Measurements from ENCODE around the gene AUTS2.

AUTS2 gene

DNA sequence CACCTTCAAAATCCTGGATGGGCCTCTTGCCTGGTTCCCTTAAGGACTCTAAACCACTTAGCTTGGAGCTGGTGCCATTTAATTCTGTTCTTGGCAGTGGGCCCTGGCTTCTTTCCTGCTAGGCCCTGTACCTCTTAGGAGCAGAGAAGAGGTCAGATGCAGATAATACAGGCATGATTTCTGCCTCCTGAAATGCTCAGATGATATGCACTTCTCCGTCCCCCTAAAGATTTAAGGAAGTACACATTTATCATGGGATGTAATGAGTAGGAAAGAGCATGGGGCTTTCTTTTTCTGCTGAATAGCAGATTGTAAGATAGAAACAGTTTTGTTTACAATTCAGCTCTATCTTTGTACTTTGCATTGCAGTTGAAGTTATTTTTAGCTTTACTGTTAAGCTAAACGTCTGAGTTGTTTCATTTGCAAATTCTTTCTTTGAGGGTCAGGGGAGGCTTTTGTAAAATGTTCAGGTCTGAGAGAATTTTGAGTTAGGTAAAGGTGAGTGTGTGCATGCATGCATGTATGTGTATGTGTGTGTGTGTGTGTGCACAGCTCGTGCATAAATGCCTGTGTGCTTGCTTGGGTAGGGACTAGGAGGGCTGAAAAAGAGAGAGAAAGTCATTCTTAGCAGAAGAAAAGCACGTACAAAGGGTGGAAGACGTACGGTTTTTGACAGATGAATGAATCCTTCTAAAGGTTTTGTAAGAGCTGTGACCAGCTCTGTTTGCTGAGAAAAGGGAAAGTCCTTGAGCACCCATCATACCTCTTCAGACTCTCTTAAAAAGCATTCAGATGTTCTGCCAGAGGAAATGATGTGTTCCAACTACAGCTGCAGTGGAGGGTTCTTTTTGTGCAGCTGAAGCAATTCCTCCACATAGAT lies 364.2 kb downstream of the AUTS2 start:
- DNase-seq, result no peak
- in situ Hi-C loops (cut with MboI; ENCODE audit: low pct_unique_long_range_greater_than_20kb, low sequenced_read_pairs), result no loop called here

DNA sequence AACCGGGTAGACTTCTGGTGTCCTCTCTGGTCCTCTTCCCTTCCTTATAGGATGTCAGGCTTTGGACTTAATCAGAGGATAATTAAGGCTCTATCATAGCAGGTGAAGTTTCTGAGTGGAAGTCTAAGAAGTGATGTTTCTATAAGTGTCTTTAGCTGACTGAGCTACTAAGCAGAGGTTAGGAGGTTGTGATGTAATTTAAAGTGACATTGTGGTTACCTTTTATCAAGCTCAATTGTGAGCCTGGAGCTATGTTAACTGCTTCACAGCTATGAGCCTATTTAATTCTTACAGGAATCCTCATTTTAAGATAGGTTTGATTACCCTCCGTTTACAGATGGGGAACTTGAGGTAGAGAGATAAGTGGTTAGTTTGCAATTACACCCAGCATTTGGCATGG lies 365.1 kb downstream of the AUTS2 start:
- in situ Hi-C loops (cut with MboI; ENCODE audit: low pct_unique_long_range_greater_than_20kb, low sequenced_read_pairs), result no loop called here
- DNase-seq, result no peak

DNA sequence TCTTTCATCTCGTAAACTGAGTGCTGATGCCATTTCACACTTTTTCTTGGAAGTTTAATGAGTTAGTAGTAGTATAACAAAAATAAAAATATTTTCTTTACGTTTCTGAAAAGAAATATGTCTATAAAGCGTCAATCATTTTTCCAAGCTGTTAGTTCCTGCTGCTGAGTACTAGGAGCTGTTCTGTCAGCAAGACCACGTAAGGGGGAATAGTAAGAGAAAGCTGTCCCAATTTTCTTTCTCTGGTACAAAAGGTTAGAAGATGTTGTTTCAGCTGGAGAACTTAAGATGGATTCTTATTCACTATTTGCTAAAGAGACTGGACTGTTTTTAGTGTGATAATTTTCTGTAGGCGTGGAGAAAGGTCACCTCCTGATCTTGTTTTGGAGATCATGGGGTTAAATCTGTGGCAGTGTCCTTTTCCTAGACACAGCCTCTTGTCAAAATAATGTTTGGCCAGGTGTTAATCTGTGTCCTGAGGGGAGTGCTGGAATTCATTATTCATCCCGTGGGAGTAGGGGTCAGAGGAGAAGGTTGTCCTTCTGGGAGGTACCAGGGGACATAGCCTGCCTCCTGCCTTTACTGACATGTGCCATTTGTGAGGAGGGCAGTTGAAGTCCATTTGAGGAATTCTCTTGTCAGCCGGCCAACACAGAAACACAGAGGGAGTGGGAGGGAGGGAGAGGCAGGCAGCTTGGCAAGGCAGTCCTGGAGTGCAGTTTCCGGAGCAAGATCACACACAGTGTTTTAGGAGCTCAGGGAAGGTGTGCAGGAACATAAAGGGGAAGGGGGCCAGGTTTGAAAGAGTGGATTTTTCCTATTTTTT lies 368.7 kb downstream of the AUTS2 start:
- in situ Hi-C loops (cut with MboI; ENCODE audit: low pct_unique_long_range_greater_than_20kb, low sequenced_read_pairs), result no loop called here
- DNase-seq, result no peak

DNA sequence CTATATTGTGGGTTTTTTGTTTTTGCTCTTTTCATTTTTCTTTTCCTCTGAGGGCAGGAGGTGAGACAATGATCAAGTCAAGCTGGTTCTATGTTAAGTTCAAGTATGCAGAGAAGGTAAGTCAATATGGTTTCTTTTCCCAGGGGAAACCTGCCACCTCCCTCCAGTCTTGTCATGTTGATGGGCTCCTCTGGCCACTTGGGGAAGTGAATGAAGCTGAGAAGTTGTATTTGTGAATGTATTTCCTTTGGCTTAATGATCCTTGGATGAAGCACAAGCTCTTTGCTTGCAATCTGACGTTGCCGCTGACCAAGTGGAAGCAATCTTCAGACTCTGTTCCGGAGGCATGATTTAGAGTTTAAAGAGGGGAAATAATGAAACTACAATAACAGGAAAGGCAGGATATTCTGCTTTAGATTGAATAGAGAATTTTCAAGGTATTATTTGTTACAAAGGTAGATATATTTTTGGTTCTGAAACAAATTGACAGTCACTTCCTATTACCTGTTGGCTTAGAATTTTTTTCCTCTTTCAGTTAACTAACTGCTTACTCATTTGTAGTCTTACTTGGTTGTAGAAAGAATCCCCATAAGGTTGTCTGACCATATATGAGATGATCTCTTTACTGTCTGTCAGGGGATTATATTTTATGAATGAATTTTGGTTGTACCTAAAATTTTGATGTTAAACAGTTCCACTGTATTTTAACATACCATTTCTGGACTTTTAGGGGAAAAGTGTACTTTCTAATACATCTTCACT lies 369.6 kb downstream of the AUTS2 start:
- in situ Hi-C loops (cut with MboI; ENCODE audit: low pct_unique_long_range_greater_than_20kb, low sequenced_read_pairs), result no loop called here
- DNase-seq, result no peak

DNA sequence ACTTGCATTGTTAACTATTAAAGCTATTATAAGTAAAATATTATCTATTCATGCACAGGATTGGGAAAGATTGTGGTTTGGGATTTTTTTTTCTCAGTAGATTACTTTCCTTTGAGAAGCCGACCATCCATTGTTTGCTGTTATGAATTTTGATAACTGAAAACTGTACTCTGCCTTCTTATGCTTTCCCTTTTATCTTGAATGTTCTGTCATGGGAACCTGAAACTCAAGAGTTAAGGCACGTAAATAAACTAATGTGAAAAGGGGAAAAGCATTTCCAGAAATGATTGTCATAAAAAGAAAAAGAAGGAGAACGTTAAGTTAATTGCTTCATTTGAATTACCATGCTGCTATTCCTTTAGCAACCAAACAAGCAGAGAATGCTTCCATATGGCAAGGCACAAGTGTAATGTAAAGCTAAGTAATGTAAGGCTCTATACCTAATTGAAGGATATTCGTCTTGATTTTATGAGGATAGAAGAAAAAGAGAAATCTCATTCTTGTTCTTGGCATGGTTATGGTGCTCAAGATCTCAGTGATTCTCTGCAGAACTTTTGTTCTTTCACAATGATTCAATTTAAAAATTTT lies 370.8 kb downstream of the AUTS2 start:
- DNase-seq, result no peak
- in situ Hi-C loops (cut with MboI; ENCODE audit: low pct_unique_long_range_greater_than_20kb, low sequenced_read_pairs), result no loop called here

DNA sequence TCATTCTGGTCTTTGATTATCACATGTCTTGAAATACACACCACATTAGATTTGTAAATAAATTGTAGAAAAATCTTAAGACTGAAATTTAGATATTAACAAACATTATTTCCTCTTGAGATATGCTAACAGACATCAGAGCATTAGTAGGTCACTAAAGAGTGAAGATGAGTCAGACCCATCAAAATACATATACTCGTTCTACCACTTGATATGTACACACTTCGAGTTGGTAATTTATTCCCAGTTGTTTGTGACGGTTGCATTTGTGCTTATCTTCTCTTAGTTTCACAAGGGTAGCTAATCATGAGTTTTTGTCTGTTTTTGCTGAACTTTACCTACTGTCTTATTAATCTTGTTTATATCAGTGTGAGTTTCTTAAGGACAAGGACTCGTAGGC lies 383.4 kb downstream of the AUTS2 start:
- in situ Hi-C loops (cut with MboI; ENCODE audit: low pct_unique_long_range_greater_than_20kb, low sequenced_read_pairs), result no loop called here
- no peak for DNase-seq

- no peak for DNase-seq
- in situ Hi-C loops (cut with MboI; ENCODE audit: low pct_unique_long_range_greater_than_20kb, low sequenced_read_pairs), result no loop called here
Measured at GRCh38 chr7:69982197-69982596, 383.9 kb downstream of the AUTS2 start.

DNA sequence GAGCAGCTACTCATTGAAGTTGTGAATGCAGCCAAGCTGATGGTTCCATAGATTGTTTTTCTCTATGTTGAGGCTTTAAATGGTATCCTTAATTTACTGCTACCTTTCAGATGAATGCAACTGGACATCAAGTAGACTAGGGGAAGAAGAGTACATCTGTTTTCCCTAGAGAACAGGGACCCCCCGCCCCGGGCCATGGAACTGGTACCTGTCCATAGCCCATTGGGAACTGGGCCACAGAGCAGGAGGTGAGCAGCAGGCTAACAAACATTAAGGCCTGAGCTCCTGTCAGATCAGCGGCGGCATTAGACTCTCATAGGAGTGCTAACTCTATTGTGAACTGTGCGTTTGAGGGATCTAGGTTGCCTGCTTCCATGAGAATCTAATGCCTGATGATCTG lies 391.3 kb downstream of the AUTS2 start:
- no peak for DNase-seq
- in situ Hi-C loops (cut with MboI; ENCODE audit: low pct_unique_long_range_greater_than_20kb, low sequenced_read_pairs), result no loop called here

- DNase-seq, result no peak
- in situ Hi-C loops (cut with MboI; ENCODE audit: low pct_unique_long_range_greater_than_20kb, low sequenced_read_pairs), result no loop called here
Measured at GRCh38 chr7:69992938-69993337, 394.7 kb downstream of the AUTS2 start.

- in situ Hi-C loops (cut with MboI; ENCODE audit: low pct_unique_long_range_greater_than_20kb, low sequenced_read_pairs), result no loop called here
- no peak for DNase-seq
Measured at GRCh38 chr7:69994218-69994617, 395.9 kb downstream of the AUTS2 start.

DNA sequence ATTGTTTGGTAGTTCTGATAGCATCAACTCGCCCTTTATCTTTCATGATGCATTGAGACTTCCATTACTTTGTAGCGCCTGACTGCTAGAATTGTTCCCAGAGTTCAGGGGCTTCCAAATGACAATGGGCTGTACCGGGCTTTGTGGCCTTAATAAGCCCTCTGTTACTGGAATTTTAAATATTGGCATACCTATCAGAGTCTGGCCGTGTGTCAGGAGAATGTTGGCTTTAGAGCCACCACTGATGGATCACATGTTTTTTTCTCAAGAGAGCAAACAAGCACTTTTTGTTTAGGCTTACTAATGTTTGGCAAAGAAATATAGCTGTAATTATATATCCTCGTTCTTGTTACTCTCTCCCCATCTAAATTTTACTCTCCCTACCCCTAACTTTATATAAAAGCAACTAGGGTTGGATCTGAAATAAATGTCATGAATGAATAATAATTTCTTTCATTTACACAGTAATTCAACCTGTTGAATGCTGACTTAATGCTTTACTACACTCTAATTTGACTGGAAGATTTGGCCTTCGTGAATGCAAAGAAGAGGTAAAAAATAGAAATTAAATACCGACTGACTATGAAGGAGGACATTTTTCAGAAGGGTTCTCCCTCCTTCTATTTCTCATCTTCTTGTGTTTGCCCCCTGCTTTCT lies 396.7 kb downstream of the AUTS2 start:
- in situ Hi-C loops (cut with MboI; ENCODE audit: low pct_unique_long_range_greater_than_20kb, low sequenced_read_pairs), result no loop called here
- no peak for DNase-seq

- no peak for DNase-seq
- in situ Hi-C loops (cut with MboI; ENCODE audit: low pct_unique_long_range_greater_than_20kb, low sequenced_read_pairs), result no loop called here
Measured at GRCh38 chr7:69996121-69996520, 397.8 kb downstream of the AUTS2 start.

DNA sequence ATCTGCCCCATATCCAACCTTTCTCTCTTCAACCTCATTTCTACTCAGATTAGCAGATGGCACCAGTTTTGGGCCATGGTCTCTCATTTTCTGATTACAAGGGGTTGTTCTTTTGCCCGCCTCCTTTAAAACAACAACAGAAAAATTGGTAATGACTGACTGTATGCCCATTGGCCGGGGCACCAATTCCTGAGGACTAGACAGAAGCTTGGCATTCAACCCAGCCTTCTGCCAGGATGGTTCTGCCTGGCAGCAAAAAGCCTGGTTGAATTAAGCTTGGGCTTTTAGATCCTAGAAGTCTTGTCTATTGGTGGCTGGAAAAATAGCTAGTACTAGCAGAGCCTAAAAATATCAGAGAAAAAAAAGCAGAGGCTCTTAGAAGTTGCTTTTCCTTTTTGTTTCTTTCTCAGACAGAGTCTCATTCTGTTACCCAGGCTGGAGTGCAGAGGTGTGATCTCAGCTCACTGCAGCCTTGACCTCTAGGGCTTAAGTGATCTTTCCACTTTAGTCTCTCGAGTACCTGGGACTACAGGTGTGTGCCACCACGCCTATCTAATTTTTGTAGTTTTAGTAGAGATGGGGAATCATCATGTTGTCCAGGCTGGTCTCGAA lies 402.6 kb downstream of the AUTS2 start:
- DNase-seq, result no peak
- in situ Hi-C loops (cut with MboI; ENCODE audit: low pct_unique_long_range_greater_than_20kb, low sequenced_read_pairs), result no loop called here

- no peak for DNase-seq
- in situ Hi-C loops (cut with MboI; ENCODE audit: low pct_unique_long_range_greater_than_20kb, low sequenced_read_pairs), result no loop called here
Measured at GRCh38 chr7:70005480-70005879, 407.2 kb downstream of the AUTS2 start.

GRCh38 chr7:70005891-70006260 lies 407.6 kb downstream of the AUTS2 start:
- no peak for DNase-seq
- in situ Hi-C loops (cut with MboI; ENCODE audit: low pct_unique_long_range_greater_than_20kb, low sequenced_read_pairs), result no loop called here

- in situ Hi-C loops (cut with MboI; ENCODE audit: low pct_unique_long_range_greater_than_20kb, low sequenced_read_pairs), result no loop called here
- DNase-seq, result peak; percentile 82
Measured at GRCh38 chr7:70006261-70006920, 408.1 kb downstream of the AUTS2 start.

- in situ Hi-C loops (cut with MboI; ENCODE audit: low pct_unique_long_range_greater_than_20kb, low sequenced_read_pairs), result no loop called here
- DNase-seq, result no peak
Measured at GRCh38 chr7:70008466-70008865, 410.2 kb downstream of the AUTS2 start.

All from KBM-7 (cell line).